Activated T-helper 1 cell treated with anti-CD3 and anti-CD28 coated beads, Interleukin-2, amount 50 U/mL, for 16 hours (primary cell): Measurements from ENCODE around the gene TNNI3K.

ENCODE experiments used
- DNase-seq, 2 donors: peaks; one replicate each; pipeline ENCODE4 v3.0.0-alpha.2; 2020; ENCODE audit warnings: low read depth in 1 of 2, low spot score in 1 of 2

Gene TNNI3K

GRCh38 chr1:74280642-74281396, 45.6 kb downstream of the TNNI3K start:
- DNase-seq = no peak

- DNase-seq = no peak
These were observed 51.2 kb downstream of the TNNI3K start for GRCh38 chr1:74286414-74286813.

GRCh38 chr1:74314438-74314837, 79.3 kb downstream of the TNNI3K start:
- no peak for DNase-seq

GRCh38 chr1:74316302-74316701, 81.1 kb downstream of the TNNI3K start:
- DNase-seq = no peak

GRCh38 chr1:74317663-74318062, 82.5 kb downstream of the TNNI3K start:
- no peak for DNase-seq

- DNase-seq = no peak
These were observed 88.8 kb downstream of the TNNI3K start for GRCh38 chr1:74323937-74324473.

GRCh38 chr1:74324684-74325448, 89.7 kb downstream of the TNNI3K start:
- DNase-seq = no peak

- DNase-seq = no peak
These were observed 93.7 kb downstream of the TNNI3K start for GRCh38 chr1:74328851-74329250.

GRCh38 chr1:74333244-74333643, 98.1 kb downstream of the TNNI3K start:
- DNase-seq = no peak

- no peak for DNase-seq
These were observed 99.0 kb downstream of the TNNI3K start for GRCh38 chr1:74334147-74334546.

GRCh38 chr1:74340656-74341055, 105.5 kb downstream of the TNNI3K start:
- DNase-seq = no peak

- DNase-seq = no peak
These were observed 106.6 kb downstream of the TNNI3K start for GRCh38 chr1:74341702-74342339.

- no peak for DNase-seq
These were observed 108.0 kb downstream of the TNNI3K start for GRCh38 chr1:74343216-74343615.

- no peak for DNase-seq
These were observed 109.2 kb downstream of the TNNI3K start for GRCh38 chr1:74344387-74344786.

- DNase-seq = no peak
These were observed 121.3 kb downstream of the TNNI3K start for GRCh38 chr1:74356493-74356892.

- no peak for DNase-seq
These were observed 122.0 kb downstream of the TNNI3K start for GRCh38 chr1:74357150-74357549.

- DNase-seq = no peak
These were observed 122.6 kb downstream of the TNNI3K start for GRCh38 chr1:74357756-74358155.

GRCh38 chr1:74362691-74363090, 127.5 kb downstream of the TNNI3K start:
- no peak for DNase-seq

GRCh38 chr1:74363220-74363619, 128.0 kb downstream of the TNNI3K start:
- DNase-seq = no peak

GRCh38 chr1:74367175-74367813, 132.1 kb downstream of the TNNI3K start:
- no peak for DNase-seq

- no peak for DNase-seq
These were observed 133.1 kb downstream of the TNNI3K start for GRCh38 chr1:74368335-74368734.
